Measurements from ENCODE around the gene FZD8.

FZD8 gene

GRCh38 chr10:35667971-35668370 lies 25.9 kb upstream of the FZD8 start:
- no peaks in the 10 kb centered on the region for H3K36me3 ChIP-seq (ENCODE audit: control insufficient read depth, insufficient read depth, low read length)
- no peaks in the 10 kb centered on the region for H3K4me1 ChIP-seq (ENCODE audit: control insufficient read depth, insufficient read depth, low read length, poor library complexity, severe bottlenecking)
- H3K9me3 ChIP-seq (ENCODE audit: control insufficient read depth, low read length), result no peaks in the 10 kb centered on the region
- no peak for DNase-seq
- no peaks in the 10 kb centered on the region for H3K27me3 ChIP-seq (replicated peaks; ENCODE audit: control insufficient read depth, insufficient read depth, low read length, poor library complexity, severe bottlenecking)
- H3K27ac ChIP-seq (ENCODE audit: insufficient read depth, low read length, poor library complexity, severe bottlenecking), result no peak overlapping the region
- H3K4me3 ChIP-seq (ENCODE audit: insufficient read depth, low read depth, low read length, poor library complexity, severe bottlenecking), result no peak overlapping the region

DNA sequence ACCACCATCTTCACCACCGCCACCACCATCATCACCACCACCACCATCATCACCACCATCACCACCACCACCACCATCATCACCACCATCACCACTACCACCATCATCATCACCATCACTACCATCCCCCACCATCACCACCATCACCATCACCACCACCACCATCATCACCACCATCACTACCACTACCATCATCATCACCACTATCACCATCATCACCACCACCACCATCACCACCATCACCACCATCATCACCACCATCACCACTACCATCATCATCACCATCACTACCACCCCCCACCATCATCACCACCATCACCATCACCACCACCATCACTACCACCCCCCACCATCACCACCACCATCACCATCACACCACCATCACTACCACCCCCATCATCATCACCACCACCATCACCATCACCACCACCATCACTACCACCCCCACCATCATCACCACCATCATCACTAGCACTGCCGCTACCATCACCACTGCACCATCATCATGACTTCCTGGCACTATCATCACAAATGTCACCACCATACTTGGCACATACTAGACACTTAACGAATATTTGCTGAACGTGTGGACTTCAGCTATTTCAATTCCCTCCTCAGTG lies 25.3 kb upstream of the FZD8 start:
- H3K27me3 ChIP-seq (replicated peaks; ENCODE audit: control insufficient read depth, insufficient read depth, low read length, poor library complexity, severe bottlenecking), result no peaks in the 10 kb centered on the region
- DNase-seq, result no peak
- H3K4me3 ChIP-seq (ENCODE audit: insufficient read depth, low read depth, low read length, poor library complexity, severe bottlenecking), result no peak overlapping the region
- H3K27ac ChIP-seq (ENCODE audit: insufficient read depth, low read length, poor library complexity, severe bottlenecking), result no peak overlapping the region
- no peaks in the 10 kb centered on the region for H3K36me3 ChIP-seq (ENCODE audit: control insufficient read depth, insufficient read depth, low read length)
- H3K9me3 ChIP-seq (ENCODE audit: control insufficient read depth, low read length), result no peaks in the 10 kb centered on the region
- H3K4me1 ChIP-seq (ENCODE audit: control insufficient read depth, insufficient read depth, low read length, poor library complexity, severe bottlenecking), result no peaks in the 10 kb centered on the region

DNA sequence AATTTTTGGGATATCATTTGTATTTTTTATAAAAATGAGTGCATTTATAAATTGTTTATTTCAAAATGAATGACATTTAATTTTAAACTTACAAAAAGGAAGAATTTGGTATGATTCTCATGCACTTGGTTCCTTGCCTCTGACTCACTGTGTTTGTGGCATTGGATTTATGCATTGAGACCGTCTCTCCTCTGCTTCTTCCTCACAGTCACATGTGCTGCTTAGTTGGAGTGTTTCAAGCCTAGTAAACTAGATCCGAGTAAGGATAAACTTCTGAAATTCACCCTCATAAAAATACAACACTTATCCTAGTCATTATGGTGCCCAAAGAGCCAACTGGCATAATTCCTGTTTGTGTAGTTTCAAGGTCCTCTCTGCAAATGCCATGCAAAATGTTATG lies 19.1 kb upstream of the FZD8 start:
- no peaks in the 10 kb centered on the region for H3K4me1 ChIP-seq (ENCODE audit: control insufficient read depth, insufficient read depth, low read length, poor library complexity, severe bottlenecking)
- H3K9me3 ChIP-seq (ENCODE audit: control insufficient read depth, low read length), result no peaks in the 10 kb centered on the region
- DNase-seq, result no peak
- no peaks in the 10 kb centered on the region for H3K36me3 ChIP-seq (ENCODE audit: control insufficient read depth, insufficient read depth, low read length)
- H3K27ac ChIP-seq (ENCODE audit: insufficient read depth, low read length, poor library complexity, severe bottlenecking), result no peak overlapping the region
- no peaks in the 10 kb centered on the region for H3K27me3 ChIP-seq (replicated peaks; ENCODE audit: control insufficient read depth, insufficient read depth, low read length, poor library complexity, severe bottlenecking)
- H3K4me3 ChIP-seq (ENCODE audit: insufficient read depth, low read depth, low read length, poor library complexity, severe bottlenecking), result no peak overlapping the region

- Histone ChIP-seq H3K4me3 (ENCODE audit: insufficient read depth, low read depth, low read length, poor library complexity, severe bottlenecking) (no peak overlapping the region), H3K4me1 (ENCODE audit: control insufficient read depth, insufficient read depth, low read length, poor library complexity, severe bottlenecking) (no peaks in the 10 kb centered on the region), H3K27ac (ENCODE audit: insufficient read depth, low read length, poor library complexity, severe bottlenecking) (no peak overlapping the region), H3K36me3 (ENCODE audit: control insufficient read depth, insufficient read depth, low read length) (no peaks in the 10 kb centered on the region), H3K9me3 (ENCODE audit: control insufficient read depth, low read length) (no peaks in the 10 kb centered on the region), H3K27me3 (replicated peaks; ENCODE audit: control insufficient read depth, insufficient read depth, low read length, poor library complexity, severe bottlenecking) (no peaks in the 10 kb centered on the region)
- DNase-seq, result no peak
Measured at GRCh38 chr10:35659456-35659855, 17.4 kb upstream of the FZD8 start.

GRCh38 chr10:35657621-35658020 lies 15.5 kb upstream of the FZD8 start:
- no peaks in the 10 kb centered on the region for H3K36me3 ChIP-seq (ENCODE audit: control insufficient read depth, insufficient read depth, low read length)
- no peaks in the 10 kb centered on the region for H3K4me1 ChIP-seq (ENCODE audit: control insufficient read depth, insufficient read depth, low read length, poor library complexity, severe bottlenecking)
- H3K27ac ChIP-seq (ENCODE audit: insufficient read depth, low read length, poor library complexity, severe bottlenecking), result no peak overlapping the region
- H3K4me3 ChIP-seq (ENCODE audit: insufficient read depth, low read depth, low read length, poor library complexity, severe bottlenecking), result no peak overlapping the region
- DNase-seq, result no peak
- no peaks in the 10 kb centered on the region for H3K27me3 ChIP-seq (replicated peaks; ENCODE audit: control insufficient read depth, insufficient read depth, low read length, poor library complexity, severe bottlenecking)
- H3K9me3 ChIP-seq (ENCODE audit: control insufficient read depth, low read length), result no peaks in the 10 kb centered on the region

DNA sequence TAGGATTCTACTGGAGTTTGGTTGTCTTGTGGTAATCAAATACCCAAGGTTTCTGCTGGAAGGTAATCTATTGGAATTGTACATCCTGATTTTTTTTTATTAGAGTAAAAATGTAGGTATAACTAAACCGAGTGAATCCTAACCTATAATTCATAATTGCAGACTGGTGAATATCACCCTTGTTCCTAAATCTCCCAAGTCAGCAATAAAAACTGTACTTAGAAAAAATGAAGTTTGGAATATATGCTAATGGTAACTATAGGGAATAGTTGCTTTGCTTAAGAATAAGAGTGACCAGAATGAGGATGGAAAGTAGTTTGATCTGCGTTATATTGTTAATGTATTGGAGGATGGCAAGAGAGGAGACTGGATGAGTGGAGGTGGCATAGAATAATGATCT lies 10.7 kb upstream of the FZD8 start:
- no peak for DNase-seq
- no peak overlapping the region for H3K4me3 ChIP-seq (ENCODE audit: insufficient read depth, low read depth, low read length, poor library complexity, severe bottlenecking)
- H3K36me3 ChIP-seq (ENCODE audit: control insufficient read depth, insufficient read depth, low read length), result no peaks in the 10 kb centered on the region
- no peak overlapping the region for H3K27ac ChIP-seq (ENCODE audit: insufficient read depth, low read length, poor library complexity, severe bottlenecking)
- H3K4me1 ChIP-seq (ENCODE audit: control insufficient read depth, insufficient read depth, low read length, poor library complexity, severe bottlenecking), result no peaks in the 10 kb centered on the region
- no peaks in the 10 kb centered on the region for H3K9me3 ChIP-seq (ENCODE audit: control insufficient read depth, low read length)
- no peaks in the 10 kb centered on the region for H3K27me3 ChIP-seq (replicated peaks; ENCODE audit: control insufficient read depth, insufficient read depth, low read length, poor library complexity, severe bottlenecking)

- no peaks in the 10 kb centered on the region for H3K27me3 ChIP-seq (replicated peaks; ENCODE audit: control insufficient read depth, insufficient read depth, low read length, poor library complexity, severe bottlenecking)
- no peak overlapping the region for H3K27ac ChIP-seq (ENCODE audit: insufficient read depth, low read length, poor library complexity, severe bottlenecking)
- no peaks in the 10 kb centered on the region for H3K9me3 ChIP-seq (ENCODE audit: control insufficient read depth, low read length)
- no peaks in the 10 kb centered on the region for H3K4me1 ChIP-seq (ENCODE audit: control insufficient read depth, insufficient read depth, low read length, poor library complexity, severe bottlenecking)
- no peaks in the 10 kb centered on the region for H3K36me3 ChIP-seq (ENCODE audit: control insufficient read depth, insufficient read depth, low read length)
- no peak overlapping the region for H3K4me3 ChIP-seq (ENCODE audit: insufficient read depth, low read depth, low read length, poor library complexity, severe bottlenecking)
- DNase-seq, result no peak
Measured at GRCh38 chr10:35650894-35651293, 8.8 kb upstream of the FZD8 start.

- no peaks in the 10 kb centered on the region for H3K27me3 ChIP-seq (replicated peaks; ENCODE audit: control insufficient read depth, insufficient read depth, low read length, poor library complexity, severe bottlenecking)
- no peaks in the 10 kb centered on the region for H3K9me3 ChIP-seq (ENCODE audit: control insufficient read depth, low read length)
- H3K27ac ChIP-seq (ENCODE audit: insufficient read depth, low read length, poor library complexity, severe bottlenecking), result no peak overlapping the region
- no peaks in the 10 kb centered on the region for H3K36me3 ChIP-seq (ENCODE audit: control insufficient read depth, insufficient read depth, low read length)
- no peak for DNase-seq
- peaks cover 18% of the 10 kb centered on the region for H3K4me1 ChIP-seq (ENCODE audit: control insufficient read depth, insufficient read depth, low read length, poor library complexity, severe bottlenecking)
- peak overlapping the region; percentile 83 for H3K4me3 ChIP-seq (ENCODE audit: insufficient read depth, low read depth, low read length, poor library complexity, severe bottlenecking)
Measured at GRCh38 chr10:35644050-35644950, 2.2 kb upstream of the FZD8 start.

DNA sequence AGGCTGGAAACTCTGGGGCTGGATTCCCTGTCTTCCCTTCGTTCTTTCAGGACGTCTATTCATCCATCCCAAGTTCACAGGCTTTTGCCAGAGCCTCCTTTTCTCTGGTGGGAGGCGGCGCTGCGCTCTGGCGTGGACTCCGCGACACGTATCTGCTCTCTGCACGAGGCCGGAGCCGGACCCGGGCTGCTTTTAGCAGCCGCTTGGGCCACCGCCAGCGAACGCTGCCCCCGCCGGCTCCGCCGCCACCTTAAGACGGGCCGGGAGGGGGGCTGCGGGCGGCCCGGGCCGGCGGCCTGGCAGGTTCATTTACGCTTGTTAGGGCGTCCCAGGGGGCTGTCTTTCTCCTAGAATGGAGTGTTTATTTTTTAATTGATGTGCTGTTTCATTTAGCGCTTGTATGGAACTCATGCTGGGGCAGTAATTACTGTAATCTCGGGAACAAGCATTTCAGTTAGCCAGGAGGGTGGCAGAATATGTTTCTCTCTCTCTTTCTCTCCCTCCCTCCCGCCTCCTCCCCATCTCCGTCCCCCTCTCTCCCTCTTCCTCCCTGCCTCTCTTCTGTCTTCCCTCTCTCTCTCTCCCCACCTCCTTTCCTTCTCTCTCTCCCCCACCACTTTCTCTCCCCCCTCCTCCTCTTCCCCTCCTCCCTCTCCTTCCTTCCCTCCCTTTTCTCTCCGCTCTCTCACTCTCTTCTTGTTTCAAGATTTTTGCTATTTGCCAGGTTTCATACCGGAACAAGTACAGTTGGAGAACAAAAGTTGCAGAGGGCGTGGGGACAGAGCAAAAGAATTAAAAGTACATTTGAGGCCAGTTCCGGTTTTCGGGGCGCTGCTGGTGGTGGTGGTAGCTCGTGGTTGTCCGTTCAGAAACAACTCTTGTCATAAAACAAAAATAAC lies 1.3 kb upstream of the FZD8 start:
- peak in 1 of 3 donors; percentile 2 for DNase-seq

DNA sequence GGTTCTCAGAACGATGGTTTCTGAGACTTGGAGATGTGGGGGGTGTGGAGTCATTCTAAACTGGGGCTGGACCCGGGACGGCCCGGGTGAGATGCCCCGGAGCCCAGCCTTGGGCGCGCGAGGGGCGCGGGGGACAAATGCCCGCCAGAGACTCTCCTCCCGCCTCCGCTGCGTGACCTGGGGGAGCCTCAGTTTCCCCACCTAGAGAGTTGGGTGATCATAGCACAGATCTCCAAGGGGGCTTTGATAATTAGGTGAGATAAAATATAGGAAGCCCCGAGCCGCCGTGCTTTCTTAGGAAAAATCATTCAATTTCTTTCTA lies 658 bp upstream of the FZD8 start:
- DNase-seq, result no peak
- Histone ChIP-seq H3K27ac (ENCODE audit: insufficient read depth, low read length, poor library complexity, severe bottlenecking) (no peak overlapping the region), H3K27me3 (replicated peaks; ENCODE audit: control insufficient read depth, insufficient read depth, low read length, poor library complexity, severe bottlenecking) (no peaks in the 10 kb centered on the region), H3K4me3 (ENCODE audit: insufficient read depth, low read depth, low read length, poor library complexity, severe bottlenecking) (peak overlapping the region; percentile 83), H3K36me3 (ENCODE audit: control insufficient read depth, insufficient read depth, low read length) (no peaks in the 10 kb centered on the region), H3K9me3 (ENCODE audit: control insufficient read depth, low read length) (no peaks in the 10 kb centered on the region), H3K4me1 (ENCODE audit: control insufficient read depth, insufficient read depth, low read length, poor library complexity, severe bottlenecking) (peaks cover 18% of the 10 kb centered on the region)

More for the DNA sequence above, 1.3 kb upstream of the FZD8 start:
- Histone ChIP-seq H3K9me3 (ENCODE audit: control insufficient read depth, low read length) (no peaks in the 10 kb centered on the region), H3K36me3 (ENCODE audit: control insufficient read depth, insufficient read depth, low read length) (no peaks in the 10 kb centered on the region), H3K27me3 (replicated peaks; ENCODE audit: control insufficient read depth, insufficient read depth, low read length, poor library complexity, severe bottlenecking) (no peaks in the 10 kb centered on the region), H3K4me1 (ENCODE audit: control insufficient read depth, insufficient read depth, low read length, poor library complexity, severe bottlenecking) (peaks cover 18% of the 10 kb centered on the region), H3K4me3 (ENCODE audit: insufficient read depth, low read depth, low read length, poor library complexity, severe bottlenecking) (peak overlapping the region; percentile 83), H3K27ac (ENCODE audit: insufficient read depth, low read length, poor library complexity, severe bottlenecking) (no peak overlapping the region)
